Spleen (tissue), 11 donors: ENCODE data around the gene ORC6. TPM values are rescaled to one million over a fixed set of nuclear protein-coding genes. Genes with fewer than 3 reads are reported as not detected.
A peak's percentile ranks its signal among the peaks of the same experiment; 100 is the strongest.

Source experiments
- DNase-seq: peaks from one replicate; pipeline ENCODE4 v3.0.0-alpha.2; 2020
- H3K27ac ChIP-seq, 8 donors: fragments of 200-600 bp; sonication (generic) in 7 of 8; 1 replicate in 4 of 8; 2 replicates in 4 of 8; pipeline versions ENCODE4 v1.5.0 to v1.8.0; 2016 to 2021; ENCODE audit warnings: inconsistent platforms in 4 of 8, mild to moderate bottlenecking in 4 of 8, moderate library complexity in 1 of 8
- H3K27me3 ChIP-seq, 7 donors: fragments of 200-600 bp; sonication (generic) in 6 of 7; replicated peaks in 1 of 7; 1 replicate in 4 of 7; 2 replicates in 3 of 7; pipeline versions ENCODE4 v1.5.0 to v1.8.0; 2016 to 2021; ENCODE audit warnings: inconsistent platforms in 3 of 7, mild to moderate bottlenecking in 1 of 7
- H3K36me3 ChIP-seq, 6 donors: fragments of 200-600 bp; sonication (generic) in 5 of 6; 1 replicate in 4 of 6; 2 replicates in 2 of 6; pipeline versions ENCODE4 v1.5.0 to v1.8.0; 2016 to 2021; ENCODE audit warnings: inconsistent platforms in 2 of 6
- H3K4me1 ChIP-seq, 6 donors: fragments of 200-600 bp; sonication (generic) in 5 of 6; 1 replicate in 3 of 6; 2 replicates in 3 of 6; pipeline versions ENCODE4 v1.5.0 to v1.8.0; 2016 to 2021; ENCODE audit warnings: inconsistent platforms in 3 of 6
- H3K4me3 ChIP-seq, 8 donors: fragments of 200-600 bp; sonication (generic) in 7 of 8; 1 replicate in 4 of 8; 2 replicates in 4 of 8; pipeline versions ENCODE4 v1.5.0 to v1.8.0; 2016 to 2021; ENCODE audit warnings: inconsistent platforms in 4 of 8, mild to moderate bottlenecking in 4 of 8, moderate library complexity in 2 of 8
- H3K9me3 ChIP-seq, 8 donors: fragments of 200-600 bp; sonication (generic) in 7 of 8; 1 replicate in 4 of 8; 2 replicates in 4 of 8; pipeline versions ENCODE4 v1.5.0 to v1.8.0; 2016 to 2021; ENCODE audit warnings: inconsistent platforms in 4 of 8
- CTCF ChIP-seq, 11 experiments: fragments of 200-600 bp in 7 of 11; fragments of 450-650 bp in 4 of 11; sonication (generic) in 4 of 11; IDR thresholded peaks in 8 of 11; conservative IDR thresholded peaks in 3 of 11; 1 replicate in 7 of 11; 2 replicates in 4 of 11; pipeline versions ENCODE4 v1.4.0 to v1.8.0; 2016 to 2021; ENCODE audit warnings: antibody characterized with exemption in 11 of 11, inconsistent platforms in 4 of 11, mild to moderate bottlenecking in 1 of 11
- POLR2A ChIP-seq, 3 donors: fragments of 450-650 bp; IDR thresholded peaks; one replicate each; pipeline ENCODE4 v1.5.1; 2017; ENCODE audit warnings: antibody characterized with exemption in 3 of 3, mild to moderate bottlenecking in 1 of 3
- POLR2AphosphoS5 ChIP-seq, 3 donors: sonication (generic); formaldehyde crosslinking; IDR thresholded peaks; one replicate each; pipeline ENCODE4 v1.5.1; 2017; ENCODE audit warnings: antibody characterized with exemption in 3 of 3
- WGBS, 5 donors: extraction: QIAGEN DNeasy Blood & Tissue Kit in 3 of 5; methylation state at CpG; one replicate each; pipeline versions ENCODE4 v1.1.5 to v1.1.7; 2013 to 2018; 5-methylcytosine and 5-hydroxymethylcytosine counted together
- intact Hi-C: fragments of 100-400 bp; cut with DNase I; formaldehyde crosslinking; loops from one replicate; pipeline ENCODE4 v1.15.0; 2023; ENCODE audit warnings: low total_unique reads
- polyA plus RNA-seq, 3 donors: library from polyadenylated mRNA; stranded (reverse); fragments of 200-250 nt; gene quantifications; one replicate each; pipeline ENCODE4 v1.2.1, GENCODE V29; 2013
- total RNA-seq, 7 donors: library from RNA; depleted of rRNA in 3 of 7; stranded (reverse); fragments of >200 nt in 3 of 7; fragmentation: NEBNext Ultra II Directional in 4 of 7; extraction: Animal tissue kit (Norgen Biotek cat#: 25700) in 4 of 7; gene quantifications; one replicate each; pipeline versions ENCODE4 v1.1.0 to v1.2.1, GENCODE V29; 2016 to 2021
- donor health status: healthy with polysubstance abuse.
- donor health status: DM: no; HTN: no; CAD: no; lungs with moderate emphysema.
- donor health status: DM: no; HTN: no; CAD: no.
- donor health status: Bipolar disorder and iron deficiency.
- donor health status: healthy.
- donor health status: DM: no; HTN: no; CAD: no.
- donor health status: DM: yes; HTN: yes; CAD: no.

ORC6 gene
- total and polyA plus RNA-seq, 10 donors = 3.1 to 11.4 (median 7.3) TPM

- no peak for TF ChIP-seq CTCF (IDR thresholded peaks at IDR 0.05 in 8 of 11, conservative IDR thresholded peaks at IDR 0.05 in 3 of 11)
- TF ChIP-seq POLR2A (IDR thresholded peaks at IDR 0.05) = no peak
- TF ChIP-seq POLR2AphosphoS5 (IDR thresholded peaks at IDR 0.05) = no peak
- no peaks in the 10 kb centered on the region for H3K36me3 ChIP-seq
- WGBS, 5 donors = 40 to 44% (median 42%) methylated on average over 3 of the region's 3 CpGs
- H3K4me1 ChIP-seq = peaks cover 0 to 31% (median 14%) of the 10 kb centered on the region in 6 donors
- H3K9me3 ChIP-seq = no peaks in the 10 kb centered on the region
- no peak overlapping the region for H3K4me3 ChIP-seq
- no peak overlapping the region for H3K27ac ChIP-seq
- no peaks in the 10 kb centered on the region for H3K27me3 ChIP-seq
- no peak for DNase-seq
- intact Hi-C loops = no loop called here
Measured at GRCh38 chr16:46709469-46710005, 20.1 kb downstream of the ORC6 start.

GRCh38 chr16:46711106-46712058, 21.9 kb downstream of the ORC6 start:
- no peaks in the 10 kb centered on the region for H3K36me3 ChIP-seq
- intact Hi-C loops = no loop called here
- no peak for DNase-seq
- H3K9me3 ChIP-seq = no peaks in the 10 kb centered on the region
- peak overlapping the region in 1 of 8 donors; percentile 19 for H3K27ac ChIP-seq
- H3K4me3 ChIP-seq = no peak overlapping the region
- H3K4me1 ChIP-seq = peaks cover 0 to 31% (median 14%) of the 10 kb centered on the region in 6 donors
- no peak for TF ChIP-seq CTCF (IDR thresholded peaks at IDR 0.05 in 8 of 11, conservative IDR thresholded peaks at IDR 0.05 in 3 of 11)
- TF ChIP-seq POLR2A (IDR thresholded peaks at IDR 0.05) = no peak
- TF ChIP-seq POLR2AphosphoS5 (IDR thresholded peaks at IDR 0.05) = no peak
- no peaks in the 10 kb centered on the region for H3K27me3 ChIP-seq
- WGBS, 5 donors = 52 to 83% (median 70%) methylated on average over 10 of the region's 10 CpGs

GRCh38 chr16:46712911-46713310, 23.5 kb downstream of the ORC6 start:
- Histone ChIP-seq H3K4me3 (no peak overlapping the region), H3K9me3 (no peaks in the 10 kb centered on the region), H3K27me3 (no peaks in the 10 kb centered on the region), H3K27ac (peak overlapping the region in 3 of 8 donors; percentile 33 to 41 (median 36)), H3K4me1 (peaks cover 0 to 31% (median 14%) of the 10 kb centered on the region in 6 donors), H3K36me3 (no peaks in the 10 kb centered on the region)
- 24 to 51% (median 32%) methylated on average over 3 of the region's 3 CpGs for WGBS, 5 donors
- TF ChIP-seq POLR2AphosphoS5 (IDR thresholded peaks at IDR 0.05) = no peak
- no peak for TF ChIP-seq POLR2A (IDR thresholded peaks at IDR 0.05)
- TF ChIP-seq CTCF (IDR thresholded peaks at IDR 0.05 in 8 of 11, conservative IDR thresholded peaks at IDR 0.05 in 3 of 11) = no peak
- DNase-seq = no peak
- intact Hi-C loops = no loop called here

GRCh38 chr16:46713634-46714033, 24.2 kb downstream of the ORC6 start:
- intact Hi-C loops = no loop called here
- Histone ChIP-seq H3K9me3 (no peaks in the 10 kb centered on the region), H3K27me3 (no peaks in the 10 kb centered on the region), H3K4me1 (peaks cover 0 to 31% (median 14%) of the 10 kb centered on the region in 6 donors), H3K4me3 (no peak overlapping the region), H3K36me3 (no peaks in the 10 kb centered on the region), H3K27ac (no peak overlapping the region)
- no peak for TF ChIP-seq POLR2A (IDR thresholded peaks at IDR 0.05)
- no peak for TF ChIP-seq CTCF (IDR thresholded peaks at IDR 0.05 in 8 of 11, conservative IDR thresholded peaks at IDR 0.05 in 3 of 11)
- TF ChIP-seq POLR2AphosphoS5 (IDR thresholded peaks at IDR 0.05) = no peak
- 67 to 81% (median 74%) methylated on average over 3 of the region's 3 CpGs for WGBS, 5 donors
- no peak for DNase-seq
